AG04450 (cell line): Measurements from ENCODE around the gene TPM1. TPM values are rescaled to one million over a fixed set of nuclear protein-coding genes. Genes with fewer than 3 reads are reported as not detected.

ENCODE experiments used
- CTCF ChIA-PET: fragments of 300-600, 350-600 bp; formaldehyde crosslinking; extraction: SDS; loops from one replicate; lab custom pipeline; 2022; ENCODE audit warnings: antibody characterized with exemption, inconsistent platforms; lab: Charles Lee
- POLR2A ChIA-PET: fragments of 350-600 bp; formaldehyde crosslinking; extraction: SDS; loops from one replicate; lab custom pipeline; 2021; ENCODE audit warnings: antibody characterized with exemption, inconsistent platforms; lab: Yijun Ruan, JAX
- DNase-seq: peaks from one replicate; pipeline ENCODE4 v3.0.0-alpha.2; 2011; ENCODE audit warnings: low read depth, low spot score
- H3K27ac ChIP-seq: one replicate; pipeline ENCODE4 v1.5.1; 2012; ENCODE audit warnings: low read depth, low read length, control low read depth
- H3K27me3 ChIP-seq: one replicate; pipeline ENCODE4 v1.6.0; 2012; ENCODE audit warnings: low read length; ENCODE audit not compliant: control insufficient read depth, insufficient read depth
- H3K4me3 ChIP-seq: 2 replicates; pipeline ENCODE4 v1.5.1; 2011; ENCODE audit warnings: mild to moderate bottlenecking, low read depth, low read length, control low read depth
- H3K9me3 ChIP-seq: 2 replicates; pipeline ENCODE4 v1.5.1; 2012; ENCODE audit warnings: low read length; ENCODE audit not compliant: control insufficient read depth, insufficient read depth
- polyA plus RNA-seq: library from polyadenylated mRNA; depleted of rRNA; stranded (reverse); fragments of >200 nt; gene quantifications from 2 replicates; pipeline ENCODE4 v1.2.3, GENCODE V29; 2011
- TF ChIP-seq, protein P1 (sequence below): IDR thresholded peaks from 2 replicates; pipeline ENCODE4 v1.5.1; 2011; ENCODE audit warnings: low read depth, low read length, control low read depth, inconsistent platforms

The TPM1 gene
- polyA plus RNA-seq, 1 experiment: 1,348 TPM

DNA sequence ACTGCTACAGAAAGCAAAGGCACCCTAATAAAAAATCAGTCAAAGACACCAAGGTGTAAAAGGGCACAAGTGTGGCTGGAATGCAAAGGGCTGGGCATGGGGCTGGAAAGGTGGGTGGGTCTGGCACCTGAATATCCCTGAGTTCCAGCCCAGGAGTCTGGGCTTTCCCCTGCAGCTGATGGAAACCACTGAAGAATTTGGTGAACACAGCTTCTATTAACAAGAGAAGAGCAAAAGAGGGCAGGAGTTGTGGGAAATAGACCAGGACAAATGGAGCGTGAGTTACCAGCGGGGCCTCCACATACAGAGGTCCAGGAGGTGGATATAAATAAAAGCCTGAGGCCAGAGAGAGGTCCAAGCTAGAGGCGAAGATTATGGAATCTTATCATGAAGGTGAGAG is 45.1 kb upstream of the TPM1 start:
- Histone ChIP-seq H3K4me3 (no peak overlapping the region), H3K27me3 (no peaks in the 10 kb centered on the region), H3K9me3 (no peaks in the 10 kb centered on the region), H3K27ac (no peak overlapping the region)
- no peak for DNase-seq
- TF ChIP-seq, protein P1, sequence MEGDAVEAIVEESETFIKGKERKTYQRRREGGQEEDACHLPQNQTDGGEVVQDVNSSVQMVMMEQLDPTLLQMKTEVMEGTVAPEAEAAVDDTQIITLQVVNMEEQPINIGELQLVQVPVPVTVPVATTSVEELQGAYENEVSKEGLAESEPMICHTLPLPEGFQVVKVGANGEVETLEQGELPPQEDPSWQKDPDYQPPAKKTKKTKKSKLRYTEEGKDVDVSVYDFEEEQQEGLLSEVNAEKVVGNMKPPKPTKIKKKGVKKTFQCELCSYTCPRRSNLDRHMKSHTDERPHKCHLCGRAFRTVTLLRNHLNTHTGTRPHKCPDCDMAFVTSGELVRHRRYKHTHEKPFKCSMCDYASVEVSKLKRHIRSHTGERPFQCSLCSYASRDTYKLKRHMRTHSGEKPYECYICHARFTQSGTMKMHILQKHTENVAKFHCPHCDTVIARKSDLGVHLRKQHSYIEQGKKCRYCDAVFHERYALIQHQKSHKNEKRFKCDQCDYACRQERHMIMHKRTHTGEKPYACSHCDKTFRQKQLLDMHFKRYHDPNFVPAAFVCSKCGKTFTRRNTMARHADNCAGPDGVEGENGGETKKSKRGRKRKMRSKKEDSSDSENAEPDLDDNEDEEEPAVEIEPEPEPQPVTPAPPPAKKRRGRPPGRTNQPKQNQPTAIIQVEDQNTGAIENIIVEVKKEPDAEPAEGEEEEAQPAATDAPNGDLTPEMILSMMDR: no peak
- ChIA-PET POLR2A (no interaction called here), CTCF (no interaction called here)

DNA sequence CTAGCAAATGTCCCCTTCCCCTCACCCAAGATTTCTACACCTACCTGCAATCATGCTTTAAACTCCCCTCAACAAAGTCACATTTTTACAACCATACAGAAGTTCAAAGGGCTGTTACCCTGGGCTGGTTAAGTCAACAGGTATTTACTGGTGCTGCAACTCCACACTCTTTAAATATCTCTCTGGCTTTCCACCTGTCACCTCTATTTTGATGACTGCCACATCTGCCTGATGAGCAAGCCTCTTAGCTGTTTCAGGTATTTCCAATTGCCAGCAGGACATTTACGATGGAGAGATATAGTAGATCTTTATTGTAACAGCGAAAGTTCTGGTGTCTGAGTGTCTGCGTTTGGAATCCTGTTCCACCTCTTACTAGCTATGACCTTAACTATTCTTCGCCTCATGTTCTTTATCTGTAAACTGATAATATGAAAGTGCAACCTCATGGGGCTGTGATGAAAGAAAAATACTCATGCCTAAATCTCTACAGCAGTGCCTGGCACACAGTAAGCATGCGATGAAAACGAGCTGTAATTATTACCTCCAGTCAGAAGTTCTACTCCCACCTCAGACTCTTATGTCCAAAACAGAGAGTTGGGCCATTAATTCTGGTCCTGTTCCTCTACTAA is 44.2 kb upstream of the TPM1 start:
- DNase-seq: no peak
- no peaks in the 10 kb centered on the region for H3K27me3 ChIP-seq
- H3K9me3 ChIP-seq: no peaks in the 10 kb centered on the region
- POLR2A ChIA-PET: interaction anchor here (0.6 kb wide), 1 partner anchor 581 kb away, joined by 3 read pairs; no protein-coding TSS in a partner anchor
- no peak overlapping the region for H3K4me3 ChIP-seq
- H3K27ac ChIP-seq: no peak overlapping the region
- CTCF ChIA-PET: no interaction called here
- TF ChIP-seq, protein P1: no peak

DNA sequence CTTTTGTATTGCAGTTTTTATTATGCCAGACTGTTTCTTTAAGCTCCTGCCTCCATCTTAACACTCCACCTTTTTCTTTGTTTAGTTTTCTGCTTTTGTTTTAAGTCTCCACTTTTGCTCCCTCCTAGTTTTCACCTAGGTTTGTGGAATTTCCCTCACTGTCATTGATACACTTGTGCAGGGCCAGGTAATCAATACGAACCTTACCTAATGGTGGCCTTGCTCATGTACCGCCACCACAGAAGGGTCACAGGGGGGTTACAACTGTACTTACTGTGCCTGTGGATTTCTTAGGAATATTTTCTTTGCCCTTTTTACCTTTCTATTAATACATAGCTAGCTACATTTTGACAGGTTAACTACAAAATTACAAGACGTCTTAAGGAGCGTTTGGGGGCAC is 43.4 kb upstream of the TPM1 start:
- ChIA-PET CTCF (no interaction called here), POLR2A (no interaction called here)
- no peaks in the 10 kb centered on the region for H3K9me3 ChIP-seq
- no peaks in the 10 kb centered on the region for H3K27me3 ChIP-seq
- DNase-seq: no peak
- no peak overlapping the region for H3K4me3 ChIP-seq
- TF ChIP-seq, protein P1: no peak
- H3K27ac ChIP-seq: no peak overlapping the region

- Histone ChIP-seq H3K9me3 (no peaks in the 10 kb centered on the region), H3K27me3 (no peaks in the 10 kb centered on the region), H3K27ac (no peak overlapping the region), H3K4me3 (no peak overlapping the region)
- POLR2A ChIA-PET: no interaction called here
- TF ChIP-seq, protein P1: no peak
- no peak for DNase-seq
- CTCF ChIA-PET: interaction anchor here (0.8 kb wide), 1 partner anchor 15 kb away, joined by 3 read pairs; no protein-coding TSS in a partner anchor
Measured at GRCh38 chr15:62999923-63000561, 42.5 kb upstream of the TPM1 start.

DNA sequence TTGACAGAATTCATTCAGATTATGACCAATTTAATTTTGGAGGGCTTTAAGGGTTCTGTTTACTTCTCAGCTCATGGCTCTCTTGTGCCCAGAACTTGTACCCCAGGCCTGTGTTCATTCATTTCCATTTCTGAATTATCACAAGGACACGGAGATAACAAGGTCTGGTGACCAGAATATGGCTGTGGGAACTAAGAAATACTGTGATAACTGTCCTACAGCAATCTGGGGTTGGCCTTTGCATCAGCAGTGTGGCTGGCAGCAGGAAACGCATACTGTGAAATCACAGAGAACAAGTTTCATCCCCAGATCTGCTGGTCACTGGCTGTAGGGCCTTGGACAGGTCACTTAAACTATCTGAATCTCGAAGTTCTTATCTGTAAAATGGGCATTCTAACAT is 41.8 kb upstream of the TPM1 start:
- CTCF ChIA-PET: interaction anchor here (0.8 kb wide), 1 partner anchor 14 kb away, joined by 3 read pairs; no protein-coding TSS in a partner anchor
- H3K27ac ChIP-seq: no peak overlapping the region
- POLR2A ChIA-PET: no interaction called here
- H3K4me3 ChIP-seq: no peak overlapping the region
- no peaks in the 10 kb centered on the region for H3K9me3 ChIP-seq
- TF ChIP-seq, protein P1: no peak
- no peaks in the 10 kb centered on the region for H3K27me3 ChIP-seq
- no peak for DNase-seq
